ENCODE measurements around the gene SOST. TPM values are rescaled to one million over a fixed set of nuclear protein-coding genes. Genes with fewer than 3 reads are reported as not detected.

SOST gene
- total RNA-seq, 1 donor from 2014 or later: not detected

- intact Hi-C loops (cut with DNase I): no loop called here
- Histone ChIP-seq H3K9me3 (no peaks in the 10 kb centered on the region), H3K27ac (no peak overlapping the region), H3K4me3 (no peak overlapping the region), H3K36me3 (no peaks in the 10 kb centered on the region), H3K4me1 (peaks cover 4% of the 10 kb centered on the region), H3K27me3 (no peaks in the 10 kb centered on the region)
- ATAC-seq (no peak), DNase-seq (no peak)
- TF ChIP-seq CTCF (IDR thresholded peaks at IDR 0.05): no peak
Measured at GRCh38 chr17:43722269-43722619, 36.3 kb downstream of the SOST start.

- DNase-seq (no peak), ATAC-seq (no peak)
- no peak overlapping the region for H3K27ac ChIP-seq
- H3K27me3 ChIP-seq: no peaks in the 10 kb centered on the region
- no peak overlapping the region for H3K4me3 ChIP-seq
- TF ChIP-seq CTCF (IDR thresholded peaks at IDR 0.05): no peak
- intact Hi-C loops (cut with DNase I): no loop called here
- H3K36me3 ChIP-seq: no peaks in the 10 kb centered on the region
- no peaks in the 10 kb centered on the region for H3K9me3 ChIP-seq
- peaks cover 4% of the 10 kb centered on the region for H3K4me1 ChIP-seq
Measured at GRCh38 chr17:43721537-43722268, 36.9 kb downstream of the SOST start.

- peak; percentile 96 for ATAC-seq
- TF ChIP-seq CTCF (IDR thresholded peaks at IDR 0.05): no peak
- Histone ChIP-seq H3K4me1 (peaks cover 4% of the 10 kb centered on the region), H3K27me3 (no peaks in the 10 kb centered on the region), H3K27ac (peak overlapping the region; percentile 96), H3K36me3 (no peaks in the 10 kb centered on the region), H3K9me3 (no peaks in the 10 kb centered on the region), H3K4me3 (peak overlapping the region; percentile 71)
- DNase-seq: peak; percentile 92
- intact Hi-C loops (cut with DNase I): no loop called here
Measured at GRCh38 chr17:43720311-43721060, 38.1 kb downstream of the SOST start.

GRCh38 chr17:43719578-43719977 is 39.0 kb downstream of the SOST start:
- no peaks in the 10 kb centered on the region for H3K36me3 ChIP-seq
- no peak for DNase-seq
- intact Hi-C loops (cut with DNase I): no loop called here
- H3K4me3 ChIP-seq: no peak overlapping the region
- no peaks in the 10 kb centered on the region for H3K9me3 ChIP-seq
- ATAC-seq: no peak
- peak overlapping the region; percentile 96 for H3K27ac ChIP-seq
- H3K4me1 ChIP-seq: peaks cover 4% of the 10 kb centered on the region
- no peaks in the 10 kb centered on the region for H3K27me3 ChIP-seq
- no peak for TF ChIP-seq CTCF (IDR thresholded peaks at IDR 0.05)

- Histone ChIP-seq H3K27ac (no peak overlapping the region), H3K36me3 (no peaks in the 10 kb centered on the region), H3K4me3 (no peak overlapping the region), H3K9me3 (no peaks in the 10 kb centered on the region), H3K27me3 (no peaks in the 10 kb centered on the region), H3K4me1 (peaks cover 14% of the 10 kb centered on the region)
- intact Hi-C loops (cut with DNase I): no loop called here
- TF ChIP-seq CTCF (IDR thresholded peaks at IDR 0.05): no peak
- no peak for DNase-seq
- ATAC-seq: no peak
Measured at GRCh38 chr17:43718544-43718943, 40.0 kb downstream of the SOST start.
